SU-DHL-6 (cell line): ENCODE results near the gene INPP4A.
"Not testable (repeated sequence)": the region's sequence is repeated elsewhere in the genome, so short reads cannot be mapped to it uniquely, and the experiment has no call there.

ENCODE experiments used
- H2AFZ ChIP-seq: fragments of 200-600 bp; sonication (generic); 2 replicates; pipeline ENCODE4 v1.6.1; 2014; ENCODE audit warnings: low read depth, mild to moderate bottlenecking, moderate library complexity, mixed read lengths, antibody characterized with exemption, low read length; ENCODE audit not compliant: severe bottlenecking
- H3F3A ChIP-seq: fragments of 200-600 bp; shearing (Covaris generic); 2 replicates; pipeline ENCODE4 v1.6.0; 2016; ENCODE audit warnings: antibody characterized with exemption, mild to moderate bottlenecking; ENCODE audit not compliant: insufficient read depth
- H3K27ac ChIP-seq: fragments of 200-600 bp; sonication (generic); 2 replicates; pipeline ENCODE4 v1.5.1; 2016; ENCODE audit warnings: low read depth, mild to moderate bottlenecking, low read length, moderate library complexity, mixed read lengths
- H3K27me3 ChIP-seq: fragments of 200-600 bp; sonication (generic), shearing (Covaris generic); 2 replicates; pipeline ENCODE4 v1.6.0; 2014; ENCODE audit warnings: mild to moderate bottlenecking, low read length
- H3K36me3 ChIP-seq: fragments of 200-600 bp; sonication (generic); 2 replicates; pipeline ENCODE4 v1.6.1; 2014; ENCODE audit warnings: mild to moderate bottlenecking, low read length, mixed read lengths
- H3K4me2 ChIP-seq: fragments of 300-600, 200-600 bp; shearing (Covaris generic), sonication (generic); 2 replicates; pipeline ENCODE4 v1.6.0; 2014; ENCODE audit warnings: low read length, low read depth, mild to moderate bottlenecking; ENCODE audit not compliant: poor library complexity, severe bottlenecking
- H3K4me3 ChIP-seq: fragments of 200-600 bp; sonication (generic); 2 replicates; pipeline ENCODE4 v1.5.1; 2014; ENCODE audit warnings: antibody characterized with exemption, low read length, mild to moderate bottlenecking, mixed read lengths; ENCODE audit not compliant: insufficient read depth, poor library complexity, severe bottlenecking
- H3K79me2 ChIP-seq: fragments of 200-600 bp; sonication (generic); 2 replicates; pipeline ENCODE4 v1.6.1; 2014; ENCODE audit warnings: mild to moderate bottlenecking, low read length, moderate library complexity; ENCODE audit not compliant: insufficient read depth
- H3K9ac ChIP-seq: fragments of 200-600 bp; sonication (generic); 2 replicates; pipeline ENCODE4 v1.7.0; 2014; ENCODE audit warnings: mild to moderate bottlenecking, low read length
- H3K9me2 ChIP-seq: fragments of 200-600 bp; sonication (generic); replicated peaks from 2 replicates; pipeline ENCODE4 v1.6.1; 2014; ENCODE audit warnings: low read length; ENCODE audit not compliant: insufficient read depth
- H3K9me3 ChIP-seq: fragments of 200-600 bp; sonication (generic); 2 replicates; pipeline ENCODE4 v1.6.1; 2014; ENCODE audit warnings: low read length, mixed read lengths; ENCODE audit not compliant: insufficient read depth
- H4K20me1 ChIP-seq: fragments of 200-600 bp; sonication (generic); 2 replicates; pipeline ENCODE4 v1.6.1; 2014; ENCODE audit warnings: low read depth, mild to moderate bottlenecking, antibody characterized with exemption, low read length, moderate library complexity, mixed read lengths
- EZH2phosphoT487 ChIP-seq: fragments of 200-600 bp; sonication (generic), shearing (Covaris generic); conservative IDR thresholded peaks from 2 replicates; pipeline ENCODE4 v1.6.1; 2018; ENCODE audit warnings: mild to moderate bottlenecking, antibody characterized with exemption, low read length, moderate library complexity, mixed read lengths
- TF ChIP-seq, protein P1 (sequence below): fragments of 200-600 bp; sonication (generic); IDR thresholded peaks from one replicate; pipeline ENCODE4 v1.5.1; 2017; ENCODE audit warnings: antibody characterized with exemption, mild to moderate bottlenecking, low read length, moderate library complexity; ENCODE audit not compliant: insufficient read depth, poor library complexity, severe bottlenecking

The INPP4A gene

DNA sequence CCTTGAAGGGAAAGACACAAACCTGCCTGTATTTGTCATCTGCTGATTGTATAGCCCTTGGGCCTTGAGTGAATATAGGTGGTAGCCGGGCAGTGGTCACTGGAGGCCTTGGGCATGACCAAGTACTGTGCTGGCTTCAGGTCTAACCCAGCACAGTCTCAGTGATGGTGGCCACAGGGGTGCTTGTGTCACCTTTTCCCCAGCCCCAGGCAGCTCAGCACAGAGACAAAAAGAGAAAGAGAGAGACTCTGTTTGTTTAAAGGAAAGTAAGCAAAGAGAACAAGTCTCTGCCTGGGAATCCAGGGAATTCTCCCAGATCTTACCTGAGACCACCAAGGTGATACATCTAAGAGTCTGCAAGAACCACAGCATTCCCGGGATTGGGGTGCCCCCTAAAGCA, 39.4 kb upstream of the INPP4A start:
- no peak overlapping the region for H2AFZ ChIP-seq
- H3K36me3 ChIP-seq = no peaks in the 10 kb centered on the region
- H3F3A ChIP-seq = no peaks in the 10 kb centered on the region
- H3K4me3 ChIP-seq = no peak overlapping the region
- H3K9ac ChIP-seq = no peak overlapping the region
- H3K9me3 ChIP-seq = no peaks in the 10 kb centered on the region
- TF ChIP-seq EZH2phosphoT487 = no peak
- TF ChIP-seq, protein P1, sequence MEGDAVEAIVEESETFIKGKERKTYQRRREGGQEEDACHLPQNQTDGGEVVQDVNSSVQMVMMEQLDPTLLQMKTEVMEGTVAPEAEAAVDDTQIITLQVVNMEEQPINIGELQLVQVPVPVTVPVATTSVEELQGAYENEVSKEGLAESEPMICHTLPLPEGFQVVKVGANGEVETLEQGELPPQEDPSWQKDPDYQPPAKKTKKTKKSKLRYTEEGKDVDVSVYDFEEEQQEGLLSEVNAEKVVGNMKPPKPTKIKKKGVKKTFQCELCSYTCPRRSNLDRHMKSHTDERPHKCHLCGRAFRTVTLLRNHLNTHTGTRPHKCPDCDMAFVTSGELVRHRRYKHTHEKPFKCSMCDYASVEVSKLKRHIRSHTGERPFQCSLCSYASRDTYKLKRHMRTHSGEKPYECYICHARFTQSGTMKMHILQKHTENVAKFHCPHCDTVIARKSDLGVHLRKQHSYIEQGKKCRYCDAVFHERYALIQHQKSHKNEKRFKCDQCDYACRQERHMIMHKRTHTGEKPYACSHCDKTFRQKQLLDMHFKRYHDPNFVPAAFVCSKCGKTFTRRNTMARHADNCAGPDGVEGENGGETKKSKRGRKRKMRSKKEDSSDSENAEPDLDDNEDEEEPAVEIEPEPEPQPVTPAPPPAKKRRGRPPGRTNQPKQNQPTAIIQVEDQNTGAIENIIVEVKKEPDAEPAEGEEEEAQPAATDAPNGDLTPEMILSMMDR = no peak
- no peak overlapping the region for H3K4me2 ChIP-seq
- no peak overlapping the region for H3K27ac ChIP-seq
- no peaks in the 10 kb centered on the region for H3K27me3 ChIP-seq
- H4K20me1 ChIP-seq = no peaks in the 10 kb centered on the region
- H3K9me2 ChIP-seq = no peaks in the 10 kb centered on the region
- H3K79me2 ChIP-seq = no peaks in the 10 kb centered on the region

DNA sequence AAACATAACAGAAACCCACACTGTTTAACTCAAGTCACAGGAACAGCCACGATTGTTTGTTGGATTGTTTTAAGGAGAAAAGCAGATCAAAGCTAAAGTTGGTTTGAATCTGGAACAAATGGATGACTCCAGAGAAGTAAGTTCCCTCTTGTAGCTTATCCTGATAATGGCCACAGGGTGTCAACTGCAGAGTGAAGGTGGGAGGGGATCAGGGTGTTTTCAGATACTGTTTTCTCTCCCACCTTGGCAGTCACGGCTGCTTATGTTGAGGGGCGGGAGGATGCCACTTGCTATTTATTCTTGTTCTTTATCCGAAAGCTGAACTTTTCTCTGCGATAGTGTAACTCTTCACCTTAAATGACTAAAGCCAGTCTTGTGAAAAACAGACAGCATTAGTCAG, 36.5 kb upstream of the INPP4A start:
- Histone ChIP-seq H4K20me1 (no peaks in the 10 kb centered on the region), H3K4me3 (no peak overlapping the region), H3K27me3 (no peaks in the 10 kb centered on the region), H3K79me2 (no peaks in the 10 kb centered on the region), H3K36me3 (no peaks in the 10 kb centered on the region), H3F3A (no peaks in the 10 kb centered on the region), H2AFZ (no peak overlapping the region), H3K9ac (no peak overlapping the region), H3K9me3 (no peaks in the 10 kb centered on the region), H3K9me2 (no peaks in the 10 kb centered on the region), H3K27ac (no peak overlapping the region), H3K4me2 (no peak overlapping the region)
- TF ChIP-seq EZH2phosphoT487 = no peak
- TF ChIP-seq, protein P1 = no peak

DNA sequence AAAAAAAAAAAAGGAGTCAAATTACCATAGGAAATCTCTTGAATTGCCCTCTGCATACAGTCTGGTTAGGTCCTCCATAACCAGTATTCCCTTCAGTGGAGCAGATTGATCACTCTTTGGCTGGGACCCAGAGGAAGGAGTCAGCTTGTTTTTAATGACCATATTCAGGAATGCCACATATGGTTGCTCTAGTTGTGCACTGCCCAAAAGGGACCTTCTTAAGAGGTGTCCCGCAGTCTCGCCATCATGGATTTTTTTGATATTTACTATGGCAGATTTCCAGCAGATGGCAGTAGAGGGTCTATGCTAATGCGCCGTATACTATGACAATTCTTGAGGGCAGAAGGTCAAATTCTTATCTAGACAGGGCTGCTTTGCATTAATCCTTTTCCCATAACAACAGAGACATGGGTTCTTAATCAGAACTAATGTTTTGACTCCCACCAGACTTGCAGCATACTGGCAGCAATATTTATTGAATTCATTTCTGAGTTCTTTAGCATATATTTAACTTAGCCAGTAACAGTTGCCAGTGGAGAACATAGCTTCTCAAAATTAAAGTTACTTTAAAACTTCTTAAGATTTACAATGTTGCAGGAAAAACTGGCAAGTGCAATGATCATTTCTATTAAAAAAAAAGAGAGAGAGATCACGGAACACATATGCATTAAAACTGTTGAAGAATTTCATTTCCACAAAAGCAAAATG, 31.8 kb upstream of the INPP4A start:
- H3K9me3 ChIP-seq = 0 out of 2 replicates have a peak, but pooled peaks cover 8% of the 10 kb centered on the region
- H3K27ac ChIP-seq = no peak overlapping the region
- no peak overlapping the region for H2AFZ ChIP-seq
- no peaks in the 10 kb centered on the region for H3K36me3 ChIP-seq
- H3K9me2 ChIP-seq = no peaks in the 10 kb centered on the region
- H3K4me2 ChIP-seq = no peak overlapping the region
- no peaks in the 10 kb centered on the region for H3K79me2 ChIP-seq
- TF ChIP-seq, protein P1 = peak; percentile 55
- no peak for TF ChIP-seq EZH2phosphoT487
- no peaks in the 10 kb centered on the region for H4K20me1 ChIP-seq
- H3F3A ChIP-seq = no peaks in the 10 kb centered on the region
- no peaks in the 10 kb centered on the region for H3K27me3 ChIP-seq
- no peak overlapping the region for H3K4me3 ChIP-seq
- H3K9ac ChIP-seq = no peak overlapping the region

DNA sequence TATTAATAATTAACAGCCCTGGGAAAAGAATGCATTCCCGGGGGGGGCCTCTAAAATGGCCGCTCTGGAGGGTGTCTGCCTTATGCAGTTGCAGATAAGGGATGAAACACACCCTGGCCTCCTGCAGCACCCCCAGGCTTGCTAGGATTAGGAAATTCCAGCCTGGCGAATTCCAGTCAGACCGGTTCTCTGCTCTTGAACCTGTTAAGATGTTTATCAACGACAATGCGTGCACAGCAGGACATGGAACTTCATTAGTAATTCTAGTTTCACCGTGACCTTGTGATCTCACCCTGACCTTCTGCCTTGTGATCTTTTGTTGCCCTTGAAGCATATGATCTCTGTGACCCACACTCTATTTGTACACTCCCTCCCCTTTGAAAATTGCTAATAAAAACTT, 30.4 kb upstream of the INPP4A start:
- H3K9ac ChIP-seq, H3K9me2 ChIP-seq, H3K79me2 ChIP-seq, H4K20me1 ChIP-seq, H3F3A ChIP-seq, H3K27me3 ChIP-seq, H3K4me2 ChIP-seq, H3K4me3 ChIP-seq, H3K9me3 ChIP-seq, H3K27ac ChIP-seq, H3K36me3 ChIP-seq, H2AFZ ChIP-seq: not testable (repeated sequence)

DNA sequence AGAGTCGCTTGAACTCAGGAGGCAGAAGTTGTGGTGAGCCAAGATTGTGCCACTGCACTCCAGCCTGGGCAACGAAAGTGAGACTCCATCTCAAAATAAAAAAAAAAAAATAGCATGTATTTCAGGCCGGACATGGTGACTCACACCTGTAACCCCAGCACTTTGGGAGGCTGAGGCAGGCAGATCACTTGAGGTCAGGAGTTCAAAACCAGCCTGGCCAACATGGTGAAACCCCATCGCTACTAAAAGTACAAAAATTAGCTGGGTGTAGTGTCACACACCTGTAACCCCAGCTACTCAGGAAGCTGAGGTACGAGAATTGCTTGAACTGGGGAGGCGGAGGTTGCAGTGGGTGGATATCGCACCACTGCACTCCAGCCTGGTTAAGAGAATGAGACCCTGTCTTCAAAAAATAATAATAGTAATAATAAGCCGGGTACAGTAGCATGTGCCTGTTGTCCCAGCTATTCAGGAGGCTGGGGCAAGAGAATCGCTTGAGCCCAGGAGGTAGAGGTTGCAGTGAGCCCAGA, 28.9 kb upstream of the INPP4A start:
- not testable (repeated sequence) for H3K9me2 ChIP-seq, H3K4me2 ChIP-seq, H3K27ac ChIP-seq, H3F3A ChIP-seq, H3K9me3 ChIP-seq, H2AFZ ChIP-seq, H4K20me1 ChIP-seq, H3K27me3 ChIP-seq, H3K9ac ChIP-seq, H3K4me3 ChIP-seq, H3K36me3 ChIP-seq, H3K79me2 ChIP-seq
